Hepatocyte (in vitro differentiated cells): ENCODE data around the gene RAPGEF5. TPM values are rescaled to one million over a fixed set of nuclear protein-coding genes. Genes with fewer than 3 reads are reported as not detected.

ENCODE experiments used
- DNase-seq: peaks from one replicate; pipeline ENCODE4 v3.0.0-alpha.2; 2016; ENCODE audit warnings: low spot score
- H2AFZ ChIP-seq: fragments of 200-600 bp; sonication (generic); 2 replicates; pipeline ENCODE4 v1.6.0; 2016; ENCODE audit warnings: antibody characterized with exemption, mild to moderate bottlenecking
- H3K27ac ChIP-seq: fragments of 200-600 bp; sonication (generic); 2 replicates; pipeline ENCODE4 v1.5.1; 2016; ENCODE audit warnings: mild to moderate bottlenecking
- H3K27me3 ChIP-seq: fragments of 200-600 bp; sonication (generic); 2 replicates; pipeline ENCODE4 v1.6.1; 2016
- H3K36me3 ChIP-seq: fragments of 200-600 bp; sonication (generic); replicated peaks from 2 replicates; pipeline ENCODE4 v1.5.1; 2016; ENCODE audit warnings: low read depth; ENCODE audit not compliant: insufficient read depth
- H3K4me1 ChIP-seq: fragments of 200-600 bp; sonication (generic); 2 replicates; pipeline ENCODE4 v1.5.1; 2016; ENCODE audit warnings: mild to moderate bottlenecking, moderate library complexity; ENCODE audit not compliant: insufficient read depth
- H3K4me2 ChIP-seq: fragments of 200-600 bp; sonication (generic); 2 replicates; pipeline ENCODE4 v1.6.0; 2016
- H3K4me3 ChIP-seq: fragments of 200-600 bp; sonication (generic); 2 replicates; pipeline ENCODE4 v1.5.1; 2016; ENCODE audit warnings: mild to moderate bottlenecking
- H3K79me2 ChIP-seq: fragments of 200-600 bp; sonication (generic); 2 replicates; pipeline ENCODE4 v1.6.0; 2017; ENCODE audit warnings: mild to moderate bottlenecking
- H3K9me2 ChIP-seq: fragments of 200-600 bp; sonication (generic); replicated peaks from 2 replicates; pipeline ENCODE4 v1.6.0; 2017; ENCODE audit warnings: mild to moderate bottlenecking; ENCODE audit not compliant: insufficient read depth
- H3K9me3 ChIP-seq: fragments of 200-600 bp; sonication (generic); 2 replicates; pipeline ENCODE4 v1.5.1; 2016; ENCODE audit warnings: low read depth, mild to moderate bottlenecking
- H4K20me1 ChIP-seq: fragments of 200-600 bp; sonication (generic); 2 replicates; pipeline ENCODE4 v1.6.0; 2016; ENCODE audit warnings: mild to moderate bottlenecking; ENCODE audit not compliant: insufficient read depth, poor library complexity, severe bottlenecking
- EZH2 ChIP-seq: fragments of 200-600 bp; sonication (generic); IDR thresholded peaks from 2 replicates; pipeline ENCODE4 v1.6.1; 2016; ENCODE audit warnings: antibody characterized with exemption, mild to moderate bottlenecking, borderline replicate concordance
- EZH2phosphoT487 ChIP-seq: fragments of 200-600 bp; sonication (generic); IDR thresholded peaks from one replicate; pipeline ENCODE4 v1.6.1; 2018; ENCODE audit warnings: antibody characterized with exemption, mild to moderate bottlenecking, low read depth, moderate library complexity; ENCODE audit not compliant: unreplicated experiment, severe bottlenecking
- WGBS: methylation state at CpG from one replicate; pipeline ENCODE4 v1.1.6; 2016; ENCODE audit warnings: low lambda C conversion rate; ENCODE audit errors: missing lambda C conversion rate; 5-methylcytosine and 5-hydroxymethylcytosine counted together
- polyA plus RNA-seq: library from polyadenylated mRNA; unstranded; fragments of >200 nt; fragmentation: Nextera tagmentation; extraction: Ambion mirVana; gene quantifications from 2 replicates; pipeline ENCODE4 v1.2.1, GENCODE V29; 2016
- total RNA-seq: library from RNA; depleted of rRNA; stranded (reverse); fragments of >200 nt; gene quantifications from 2 replicates; pipeline ENCODE4 v1.2.3, GENCODE V29; 2014
- TF ChIP-seq, protein P1 (sequence below): fragments of 200-600 bp; sonication (generic); IDR thresholded peaks from 2 replicates; pipeline ENCODE4 v1.5.1; 2016; ENCODE audit warnings: antibody characterized with exemption, mild to moderate bottlenecking; ENCODE audit not compliant: poor library complexity

The RAPGEF5 gene, protein sequence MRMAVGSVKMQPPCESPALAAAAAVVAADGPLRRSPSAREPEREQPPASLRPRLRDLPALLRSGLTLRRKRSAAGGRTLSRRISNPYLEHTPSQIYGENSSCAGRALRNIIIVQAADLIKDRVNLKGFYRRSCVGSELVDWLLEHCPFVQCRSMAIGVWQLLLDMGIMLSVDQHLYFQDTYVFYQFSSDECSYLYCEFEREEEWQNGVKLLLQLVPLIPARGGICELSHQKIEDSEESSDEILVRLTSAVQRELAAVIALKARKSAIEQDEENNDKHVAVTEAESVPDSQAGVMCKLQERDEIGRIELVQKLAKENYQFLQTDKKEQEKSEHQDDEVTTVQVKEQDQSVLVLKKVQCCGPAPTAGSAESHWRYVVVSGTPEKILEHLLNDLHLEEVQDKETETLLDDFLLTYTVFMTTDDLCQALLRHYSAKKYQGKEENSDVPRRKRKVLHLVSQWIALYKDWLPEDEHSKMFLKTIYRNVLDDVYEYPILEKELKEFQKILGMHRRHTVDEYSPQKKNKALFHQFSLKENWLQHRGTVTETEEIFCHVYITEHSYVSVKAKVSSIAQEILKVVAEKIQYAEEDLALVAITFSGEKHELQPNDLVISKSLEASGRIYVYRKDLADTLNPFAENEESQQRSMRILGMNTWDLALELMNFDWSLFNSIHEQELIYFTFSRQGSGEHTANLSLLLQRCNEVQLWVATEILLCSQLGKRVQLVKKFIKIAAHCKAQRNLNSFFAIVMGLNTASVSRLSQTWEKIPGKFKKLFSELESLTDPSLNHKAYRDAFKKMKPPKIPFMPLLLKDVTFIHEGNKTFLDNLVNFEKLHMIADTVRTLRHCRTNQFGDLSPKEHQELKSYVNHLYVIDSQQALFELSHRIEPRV
- total RNA-seq (8.8 and 14.5 TPM in 2 replicates), polyA plus RNA-seq (5.2 and 10.6 TPM in 2 replicates)

GRCh38 chr7:22356701-22357310 lies at the start of gene RAPGEF5:
Gene RAPGEF5 (minus strand): TSS chr7:22357154. CDS start chr7:22357060, 94 bp downstream.
- no peaks in the 10 kb centered on the region for H3K9me2 ChIP-seq
- no peaks in the 10 kb centered on the region for H4K20me1 ChIP-seq
- TF ChIP-seq, protein P1, sequence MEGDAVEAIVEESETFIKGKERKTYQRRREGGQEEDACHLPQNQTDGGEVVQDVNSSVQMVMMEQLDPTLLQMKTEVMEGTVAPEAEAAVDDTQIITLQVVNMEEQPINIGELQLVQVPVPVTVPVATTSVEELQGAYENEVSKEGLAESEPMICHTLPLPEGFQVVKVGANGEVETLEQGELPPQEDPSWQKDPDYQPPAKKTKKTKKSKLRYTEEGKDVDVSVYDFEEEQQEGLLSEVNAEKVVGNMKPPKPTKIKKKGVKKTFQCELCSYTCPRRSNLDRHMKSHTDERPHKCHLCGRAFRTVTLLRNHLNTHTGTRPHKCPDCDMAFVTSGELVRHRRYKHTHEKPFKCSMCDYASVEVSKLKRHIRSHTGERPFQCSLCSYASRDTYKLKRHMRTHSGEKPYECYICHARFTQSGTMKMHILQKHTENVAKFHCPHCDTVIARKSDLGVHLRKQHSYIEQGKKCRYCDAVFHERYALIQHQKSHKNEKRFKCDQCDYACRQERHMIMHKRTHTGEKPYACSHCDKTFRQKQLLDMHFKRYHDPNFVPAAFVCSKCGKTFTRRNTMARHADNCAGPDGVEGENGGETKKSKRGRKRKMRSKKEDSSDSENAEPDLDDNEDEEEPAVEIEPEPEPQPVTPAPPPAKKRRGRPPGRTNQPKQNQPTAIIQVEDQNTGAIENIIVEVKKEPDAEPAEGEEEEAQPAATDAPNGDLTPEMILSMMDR, result no peak
- TF ChIP-seq EZH2phosphoT487 (no peak), EZH2 (no peak)
- no peaks in the 10 kb centered on the region for H3K36me3 ChIP-seq
- peaks cover 11% of the 10 kb centered on the region for H3K4me1 ChIP-seq
- WGBS, result 2% methylated on average over 25 of the region's 95 CpGs
- peak within 1 kb of the TSS; percentile 49 for H3K4me3 ChIP-seq
- peak within 1 kb of the TSS; percentile 21 for H2AFZ ChIP-seq
- H3K27me3 ChIP-seq, result no peaks in the 10 kb centered on the region
- peak within 1 kb of the TSS; percentile 88 for H3K4me2 ChIP-seq
- H3K27ac ChIP-seq, result peak within 1 kb of the TSS; percentile 93
- peak; percentile 80 for DNase-seq
- no peaks in the 10 kb centered on the region for H3K9me3 ChIP-seq
- H3K79me2 ChIP-seq, result peaks cover 41% of the 10 kb centered on the region

DNA sequence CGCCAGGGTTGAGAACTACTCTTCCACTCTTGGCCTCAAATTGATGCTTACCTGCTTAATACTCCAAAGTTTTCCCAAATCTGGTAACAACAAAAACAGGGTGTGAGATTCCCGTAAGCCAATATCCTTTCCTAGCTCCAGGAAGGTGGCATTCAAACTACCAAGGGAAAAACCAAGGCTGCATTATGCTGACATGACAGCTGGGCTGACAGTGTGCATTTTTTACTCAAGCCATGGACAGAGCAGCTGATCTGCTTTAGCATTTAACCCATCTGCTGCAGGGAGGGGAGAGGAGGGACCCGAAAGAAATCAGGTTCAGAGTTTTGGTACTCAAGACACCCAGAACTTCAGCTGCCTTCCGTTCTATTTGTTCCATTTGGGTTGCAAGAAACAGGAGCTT lies 49.8 kb upstream of the RAPGEF5 start:
- no peaks in the 10 kb centered on the region for H3K79me2 ChIP-seq
- H3K4me2 ChIP-seq, result no peak overlapping the region
- DNase-seq, result no peak
- no peaks in the 10 kb centered on the region for H3K4me1 ChIP-seq
- H2AFZ ChIP-seq, result no peak overlapping the region
- no peaks in the 10 kb centered on the region for H3K36me3 ChIP-seq
- H3K9me3 ChIP-seq, result no peaks in the 10 kb centered on the region
- no peak overlapping the region for H3K4me3 ChIP-seq
- no peaks in the 10 kb centered on the region for H3K9me2 ChIP-seq
- H4K20me1 ChIP-seq, result no peaks in the 10 kb centered on the region
- TF ChIP-seq, protein P1, result no peak
- 96% methylated on average over 4 of the region's 4 CpGs for WGBS
- H3K27me3 ChIP-seq, result no peaks in the 10 kb centered on the region
- H3K27ac ChIP-seq, result no peak overlapping the region

GRCh38 chr7:22404421-22405023 lies 47.6 kb upstream of the RAPGEF5 start:
- Histone ChIP-seq H3K4me2 (no peak overlapping the region), H4K20me1 (no peaks in the 10 kb centered on the region), H3K9me3 (no peaks in the 10 kb centered on the region), H2AFZ (no peak overlapping the region), H3K4me1 (no peaks in the 10 kb centered on the region), H3K79me2 (no peaks in the 10 kb centered on the region), H3K9me2 (no peaks in the 10 kb centered on the region), H3K27ac (no peak overlapping the region), H3K36me3 (no peaks in the 10 kb centered on the region), H3K27me3 (no peaks in the 10 kb centered on the region), H3K4me3 (no peak overlapping the region)
- TF ChIP-seq, protein P1, result no peak
- TF ChIP-seq EZH2 (no peak), EZH2phosphoT487 (no peak)
- DNase-seq, result no peak
- WGBS, result 60% methylated on average over 3 of the region's 3 CpGs
